Naive thymus-derived CD4-positive, alpha-beta T cell (primary cell): ENCODE measurements around the gene SDHB. TPM values are rescaled to one million over a fixed set of nuclear protein-coding genes. Genes with fewer than 3 reads are reported as not detected.

ENCODE experiments used
- ATAC-seq: fragments of 150-1000 bp; cut with Tn5 transposase; 2 replicates; pipeline ENCODE4 v1.10.0; 2021; ENCODE audit warnings: mild to moderate bottlenecking, moderate library complexity
- CTCF ChIA-PET: fragments of 350-600 bp; sonication (Branson Sonifier 250); formaldehyde crosslinking; loops from one replicate; lab custom pipeline; 2021; ENCODE audit warnings: antibody characterized with exemption; lab: Charles Lee
- POLR2A ChIA-PET: fragments of 350-600 bp; sonication (Branson Sonifier 250); formaldehyde crosslinking; loops from one replicate; lab custom pipeline; 2021; ENCODE audit warnings: antibody characterized with exemption, inconsistent platforms; lab: Charles Lee
- DNase-seq, 9 donors: peaks; one replicate each; pipeline versions ENCODE4 v3.0.0 to v3.0.0-alpha.2; 2020 to 2022; ENCODE audit warnings: mixed read lengths in 1 of 9
- H3K27ac ChIP-seq: one replicate; pipeline ENCODE4 v1.7.0; 2013; ENCODE audit warnings: mild to moderate bottlenecking, low read depth, low read length, moderate library complexity
- H3K27me3 ChIP-seq, 2 donors: one replicate each; pipeline ENCODE4 v1.7.0; 2013; ENCODE audit warnings: low read length in 2 of 2, mild to moderate bottlenecking in 2 of 2, moderate library complexity in 2 of 2; ENCODE audit not compliant: control insufficient read depth in 2 of 2, insufficient read depth in 2 of 2
- H3K36me3 ChIP-seq, 3 experiments: 1 replicate in 2 of 3; 2 replicates in 1 of 3; pipeline ENCODE4 v1.7.0; 2013; ENCODE audit warnings: low read length in 3 of 3, mild to moderate bottlenecking in 3 of 3, moderate library complexity in 1 of 3; ENCODE audit not compliant: insufficient read depth in 3 of 3, control insufficient read depth in 2 of 3
- H3K4me1 ChIP-seq, 2 donors: one replicate each; pipeline ENCODE4 v1.7.0; 2013; ENCODE audit warnings: low read length in 2 of 2, mild to moderate bottlenecking in 2 of 2, moderate library complexity in 1 of 2; ENCODE audit not compliant: control insufficient read depth in 2 of 2, insufficient read depth in 2 of 2
- H3K4me3 ChIP-seq: 2 replicates; pipeline ENCODE4 v1.7.0; 2013; ENCODE audit warnings: mild to moderate bottlenecking, low read length
- H3K9me3 ChIP-seq, 3 experiments: 1 replicate in 2 of 3; 2 replicates in 1 of 3; pipeline ENCODE4 v1.7.0; 2013; ENCODE audit warnings: low read length in 3 of 3; ENCODE audit not compliant: control insufficient read depth in 2 of 3
- H3K27ac Mint-ChIP-seq, 9 donors: one replicate each; pipeline ENCODE4 v1.8.0; 2020 to 2022; ENCODE audit warnings: mixed read lengths in 9 of 9, mild to moderate bottlenecking in 8 of 9, moderate library complexity in 5 of 9, inconsistent platforms in 2 of 9
- H3K27me3 Mint-ChIP-seq, 5 donors: one replicate each; pipeline ENCODE4 v1.8.0; 2021 to 2022; ENCODE audit warnings: mixed read lengths in 5 of 5, mild to moderate bottlenecking in 1 of 5
- H3K36me3 Mint-ChIP-seq, 5 donors: one replicate each; pipeline ENCODE4 v1.8.0; 2020 to 2022; ENCODE audit warnings: mixed read lengths in 5 of 5, mild to moderate bottlenecking in 3 of 5, inconsistent platforms in 1 of 5
- H3K4me1 Mint-ChIP-seq, 7 donors: one replicate each; pipeline ENCODE4 v1.8.0; 2020 to 2022; ENCODE audit warnings: mixed read lengths in 7 of 7, mild to moderate bottlenecking in 3 of 7, inconsistent platforms in 1 of 7
- H3K4me3 Mint-ChIP-seq, 10 donors: one replicate each; pipeline ENCODE4 v1.8.0; 2020 to 2022; ENCODE audit warnings: mild to moderate bottlenecking in 10 of 10, mixed read lengths in 10 of 10, moderate library complexity in 6 of 10, inconsistent platforms in 2 of 10
- H3K9me3 Mint-ChIP-seq, 11 donors: one replicate each; pipeline ENCODE4 v1.8.0; 2020 to 2022; ENCODE audit warnings: mixed read lengths in 11 of 11, mild to moderate bottlenecking in 4 of 11, inconsistent platforms in 1 of 11, moderate library complexity in 1 of 11
- intact Hi-C, 2 donors: fragments of 100-400 bp; cut with micrococcal nuclease; formaldehyde crosslinking; loops; one replicate each; pipeline ENCODE4 v1.15.1; 2023
- polyA plus RNA-seq, 2 donors: library from polyadenylated mRNA; unstranded; fragments of 300-500 nt; fragmentation: Illumina TruSeq; gene quantifications; one replicate each; pipeline ENCODE4 v1.2.3, GENCODE V29; 2021
- total RNA-seq, 6 experiments: library from RNA in 5 of 6; stranded (reverse) in 5 of 6; gene quantifications; 1 replicate in 5 of 6; 2 replicates in 1 of 6; pipeline ENCODE4 v1.2.3 and lab custom pipeline; 2021 to 2026

Gene SDHB
- total and polyA plus RNA-seq, 7 experiments from 2014 or later, result 53.3 to 147 (median 63.9) TPM

DNA sequence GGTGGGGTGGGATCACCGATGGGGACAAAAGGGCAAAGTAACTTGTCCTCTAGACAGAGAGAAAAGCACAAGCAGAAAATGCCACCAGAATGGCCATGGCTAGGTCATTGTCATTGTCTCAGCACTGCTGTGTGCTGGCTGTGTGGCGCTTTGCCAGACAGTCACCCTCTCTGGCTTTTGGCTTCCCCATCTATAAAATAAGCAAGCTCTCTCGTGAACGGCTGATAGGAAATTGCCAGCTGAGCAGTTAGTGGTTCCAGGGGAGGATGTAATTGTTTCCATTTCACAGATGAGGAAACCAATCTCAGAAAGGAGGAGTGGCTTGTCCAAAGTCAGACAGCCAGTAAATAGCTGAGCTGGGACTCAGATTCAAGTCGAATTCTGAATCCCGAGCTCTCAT, 32.9 kb upstream of the SDHB start:
- peaks cover 0 to 2% (median 0%) of the 10 kb centered on the region in 7 donors for H3K4me1 Mint-ChIP-seq
- ChIA-PET CTCF (interaction anchor here (0.6 kb wide), 1 partner anchor 939 kb away, joined by 3 read pairs; no protein-coding TSS in a partner anchor), POLR2A (no interaction called here)
- H3K27me3 Mint-ChIP-seq, result peaks cover 0 to 11% (median 0%) of the 10 kb centered on the region in 5 donors
- ATAC-seq, result no peak
- H3K9me3 Mint-ChIP-seq, result no peaks in the 10 kb centered on the region
- intact Hi-C loops, result no loop called here
- H3K4me1 ChIP-seq, result no peaks in the 10 kb centered on the region
- no peak overlapping the region for H3K27ac Mint-ChIP-seq
- H3K4me3 ChIP-seq, result no peak overlapping the region
- H3K9me3 ChIP-seq, result no peaks in the 10 kb centered on the region
- H3K36me3 Mint-ChIP-seq, result no peaks in the 10 kb centered on the region
- DNase-seq, result no peak
- H3K27ac ChIP-seq, result no peak overlapping the region
- H3K27me3 ChIP-seq, result no peaks in the 10 kb centered on the region
- H3K36me3 ChIP-seq, result no peaks in the 10 kb centered on the region
- H3K4me3 Mint-ChIP-seq, result no peak overlapping the region

DNA sequence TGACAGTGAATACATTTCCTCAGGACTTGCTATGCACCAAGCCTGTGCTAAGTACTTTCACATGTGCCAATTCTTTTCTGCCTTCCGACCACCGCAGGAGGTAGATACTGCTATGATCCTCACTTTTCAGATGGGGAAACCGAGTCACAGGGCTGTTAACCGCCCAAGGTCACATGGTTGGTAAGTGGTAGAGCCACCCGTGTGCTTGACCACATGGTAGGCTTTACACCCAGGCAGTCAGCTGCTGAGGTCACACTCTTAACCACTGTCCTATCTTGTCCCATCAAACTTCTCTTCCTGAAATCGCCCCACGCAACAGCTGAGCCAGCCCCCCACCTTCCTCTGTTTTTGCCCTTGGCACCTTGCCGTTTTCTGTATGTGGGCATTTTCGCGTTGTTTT, 31.0 kb upstream of the SDHB start:
- ATAC-seq (no peak), DNase-seq (no peak)
- no peaks in the 10 kb centered on the region for H3K4me1 Mint-ChIP-seq
- no peaks in the 10 kb centered on the region for H3K36me3 ChIP-seq
- ChIA-PET POLR2A (no interaction called here), CTCF (no interaction called here)
- H3K4me3 ChIP-seq, result no peak overlapping the region
- H3K4me1 ChIP-seq, result no peaks in the 10 kb centered on the region
- intact Hi-C loops, result no loop called here
- H3K27me3 Mint-ChIP-seq, result peaks cover 0 to 11% (median 0%) of the 10 kb centered on the region in 5 donors
- H3K9me3 ChIP-seq, result no peaks in the 10 kb centered on the region
- no peaks in the 10 kb centered on the region for H3K27me3 ChIP-seq
- no peak overlapping the region for H3K27ac Mint-ChIP-seq
- no peaks in the 10 kb centered on the region for H3K9me3 Mint-ChIP-seq
- H3K36me3 Mint-ChIP-seq, result no peaks in the 10 kb centered on the region
- H3K4me3 Mint-ChIP-seq, result no peak overlapping the region
- no peak overlapping the region for H3K27ac ChIP-seq

DNA sequence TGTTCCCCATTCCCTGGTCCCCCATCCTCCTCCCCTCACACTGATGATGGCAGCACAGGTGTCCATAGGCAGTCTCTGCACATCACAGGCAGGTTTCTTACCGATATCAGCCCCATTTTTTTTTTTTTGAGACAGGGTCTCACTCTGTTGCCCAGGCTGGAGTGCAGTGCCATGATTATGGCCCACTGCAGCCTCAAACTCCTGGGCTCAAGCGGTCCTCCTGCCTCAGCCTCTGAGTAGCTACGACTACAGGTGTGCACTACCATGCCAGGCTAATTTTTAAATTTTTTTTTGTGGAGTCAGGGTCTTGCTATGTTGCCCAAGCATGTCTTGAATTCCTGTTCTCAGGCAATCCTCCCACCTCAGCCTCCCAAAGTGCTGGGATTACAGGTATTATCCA, 28.9 kb upstream of the SDHB start:
- DNase-seq (no peak), ATAC-seq (no peak)
- no peaks in the 10 kb centered on the region for H3K27me3 ChIP-seq
- ChIA-PET POLR2A (interaction anchor here (0.6 kb wide), 1 partner anchor 34 kb away, joined by 4 read pairs; no protein-coding TSS in a partner anchor), CTCF (no interaction called here)
- H3K4me1 Mint-ChIP-seq, result no peaks in the 10 kb centered on the region
- peaks cover 0 to 11% (median 0%) of the 10 kb centered on the region in 5 donors for H3K27me3 Mint-ChIP-seq
- H3K27ac ChIP-seq, result no peak overlapping the region
- H3K9me3 ChIP-seq, result no peaks in the 10 kb centered on the region
- intact Hi-C loops, result no loop called here
- H3K36me3 ChIP-seq, result no peaks in the 10 kb centered on the region
- H3K9me3 Mint-ChIP-seq, result no peaks in the 10 kb centered on the region
- H3K4me1 ChIP-seq, result no peaks in the 10 kb centered on the region
- no peaks in the 10 kb centered on the region for H3K36me3 Mint-ChIP-seq
- no peak overlapping the region for H3K4me3 ChIP-seq
- peak overlapping the region in 1 of 9 donors; percentile 53 for H3K27ac Mint-ChIP-seq
- no peak overlapping the region for H3K4me3 Mint-ChIP-seq

DNA sequence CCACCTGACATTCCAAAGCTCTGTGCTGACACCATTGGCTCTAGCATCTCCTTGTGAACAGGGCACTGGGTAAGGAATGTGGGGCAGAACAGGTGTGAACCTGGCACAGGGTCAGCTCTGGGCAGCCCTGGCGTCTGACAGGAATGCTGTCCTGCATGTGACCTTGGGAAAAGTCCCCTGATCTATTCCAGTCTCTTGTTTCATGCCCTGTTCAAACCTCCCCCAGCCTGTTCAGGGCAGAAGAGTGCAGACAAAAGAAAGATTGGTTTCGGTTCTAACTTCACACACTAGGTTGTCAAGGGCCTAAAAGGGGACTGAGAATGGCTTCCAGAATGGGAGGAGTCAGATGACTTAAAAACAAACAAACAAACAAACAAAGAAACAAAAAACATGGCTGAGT, 27.6 kb upstream of the SDHB start:
- H3K36me3 ChIP-seq, result no peaks in the 10 kb centered on the region

DNA sequence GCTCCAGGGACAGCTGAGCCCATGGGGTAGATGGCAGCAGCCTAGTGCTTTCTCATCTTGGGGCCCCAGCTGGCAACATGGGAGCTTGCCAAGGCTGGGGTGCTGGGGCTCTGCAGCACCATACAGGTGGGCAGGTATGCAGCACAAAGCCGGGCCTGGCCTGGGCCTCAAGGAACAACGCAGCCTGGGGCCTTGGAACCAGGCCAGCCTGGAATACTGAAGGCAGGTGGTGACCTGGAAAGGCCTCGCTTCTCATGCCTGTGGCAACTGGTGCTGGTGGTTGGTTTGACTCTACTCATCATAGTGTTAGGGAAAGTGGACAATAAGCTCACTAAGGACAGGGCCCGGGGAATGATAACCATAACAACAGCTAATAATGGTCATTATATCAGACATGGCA, 27.0 kb upstream of the SDHB start:
- ChIA-PET CTCF (no interaction called here), POLR2A (no interaction called here)
- no peaks in the 10 kb centered on the region for H3K36me3 ChIP-seq
- H3K27me3 Mint-ChIP-seq, result peaks cover 0 to 9% (median 0%) of the 10 kb centered on the region in 5 donors
- ATAC-seq, result no peak
- H3K27me3 ChIP-seq, result no peaks in the 10 kb centered on the region
- no peaks in the 10 kb centered on the region for H3K4me1 ChIP-seq
- no peaks in the 10 kb centered on the region for H3K36me3 Mint-ChIP-seq
- intact Hi-C loops, result no loop called here
- no peaks in the 10 kb centered on the region for H3K4me1 Mint-ChIP-seq
- no peaks in the 10 kb centered on the region for H3K9me3 Mint-ChIP-seq
- no peaks in the 10 kb centered on the region for H3K9me3 ChIP-seq
- H3K4me3 ChIP-seq, result no peak overlapping the region
- H3K4me3 Mint-ChIP-seq, result no peak overlapping the region
- no peak overlapping the region for H3K27ac ChIP-seq
- DNase-seq, result no peak
- H3K27ac Mint-ChIP-seq, result no peak overlapping the region

More for the DNA sequence above, 27.6 kb upstream of the SDHB start:
- H3K27ac ChIP-seq, result no peak overlapping the region
- ChIA-PET POLR2A (no interaction called here), CTCF (no interaction called here)
- H3K4me3 ChIP-seq, result no peak overlapping the region
- H3K9me3 ChIP-seq, result no peaks in the 10 kb centered on the region
- no peaks in the 10 kb centered on the region for H3K4me1 Mint-ChIP-seq
- no peaks in the 10 kb centered on the region for H3K36me3 Mint-ChIP-seq
- intact Hi-C loops, result no loop called here
- DNase-seq (no peak), ATAC-seq (no peak)
- no peak overlapping the region for H3K4me3 Mint-ChIP-seq
- no peaks in the 10 kb centered on the region for H3K4me1 ChIP-seq
- peaks cover 0 to 11% (median 0%) of the 10 kb centered on the region in 5 donors for H3K27me3 Mint-ChIP-seq
- no peaks in the 10 kb centered on the region for H3K9me3 Mint-ChIP-seq
- H3K27ac Mint-ChIP-seq, result no peak overlapping the region
- no peaks in the 10 kb centered on the region for H3K27me3 ChIP-seq

DNA sequence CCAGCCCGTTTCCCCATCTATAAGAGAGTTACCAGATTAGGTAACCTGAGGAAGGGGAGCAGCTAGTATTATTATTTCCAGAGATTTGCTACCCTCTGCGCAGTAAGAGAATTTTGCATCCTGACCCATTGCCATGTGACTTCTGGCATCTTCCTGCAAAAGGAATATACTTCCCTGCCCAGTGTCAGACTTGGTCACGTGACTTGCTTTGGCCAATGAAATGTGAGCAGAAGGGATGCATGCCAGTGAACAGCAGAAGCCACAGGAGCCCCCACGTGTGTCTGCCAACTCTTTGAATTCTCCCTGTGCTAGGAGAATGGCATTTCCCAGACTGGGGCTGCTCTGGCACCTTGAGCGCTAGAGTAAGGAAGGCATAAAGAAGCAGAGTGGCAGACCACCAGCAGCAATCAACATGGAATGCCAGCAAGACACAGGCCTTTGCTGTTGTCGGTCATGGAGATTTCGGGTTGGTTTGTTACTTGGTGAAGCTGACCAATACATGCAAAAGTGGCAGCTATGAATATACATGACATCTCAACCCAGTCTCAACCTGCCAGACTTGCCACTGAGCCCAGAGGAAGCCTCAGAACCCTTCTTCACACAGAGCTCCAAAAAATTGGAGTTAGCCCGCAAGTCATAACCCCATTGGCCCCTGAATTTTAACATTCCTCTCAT, 26.4 kb upstream of the SDHB start:
- ChIA-PET POLR2A (no interaction called here), CTCF (no interaction called here)
- Histone ChIP-seq H3K27ac (no peak overlapping the region), H3K4me3 (no peak overlapping the region), H3K36me3 (no peaks in the 10 kb centered on the region), H3K27me3 (no peaks in the 10 kb centered on the region), H3K4me1 (no peaks in the 10 kb centered on the region), H3K9me3 (no peaks in the 10 kb centered on the region)
- Mint-ChIP-seq H3K27me3 (peaks cover 0 to 7% (median 0%) of the 10 kb centered on the region in 5 donors), H3K4me1 (no peaks in the 10 kb centered on the region), H3K36me3 (no peaks in the 10 kb centered on the region), H3K4me3 (no peak overlapping the region), H3K27ac (no peak overlapping the region), H3K9me3 (no peaks in the 10 kb centered on the region)
- DNase-seq (no peak), ATAC-seq (no peak)
- intact Hi-C loops, result no loop called here
